Measurements from ENCODE around the gene CAPN2.

The CAPN2 gene

GRCh38 chr1:223763881-223764280, 51.5 kb downstream of the CAPN2 start:
- DNase-seq, result no peak

GRCh38 chr1:223765036-223765718, 52.8 kb downstream of the CAPN2 start:
- DNase-seq, result no peak

GRCh38 chr1:223765719-223766340, 53.5 kb downstream of the CAPN2 start:
- DNase-seq, result no peak

- DNase-seq, result no peak
Measured at GRCh38 chr1:223770621-223771315, 58.4 kb downstream of the CAPN2 start.

- DNase-seq, result no peak
Measured at GRCh38 chr1:223771469-223771813, 59.1 kb downstream of the CAPN2 start.

- DNase-seq, result no peak
Measured at GRCh38 chr1:223771814-223772770, 59.8 kb downstream of the CAPN2 start.

GRCh38 chr1:223772771-223773160, 60.4 kb downstream of the CAPN2 start:
- no peak for DNase-seq

- DNase-seq, result no peak
Measured at GRCh38 chr1:223774134-223774814, 61.9 kb downstream of the CAPN2 start.

- no peak for DNase-seq
Measured at GRCh38 chr1:223775054-223775453, 62.7 kb downstream of the CAPN2 start.

GRCh38 chr1:223775711-223776074, 63.4 kb downstream of the CAPN2 start:
- no peak for DNase-seq

- DNase-seq, result no peak
Measured at GRCh38 chr1:223776075-223776814, 63.9 kb downstream of the CAPN2 start.

GRCh38 chr1:223776826-223777454, 64.6 kb downstream of the CAPN2 start:
- no peak for DNase-seq

GRCh38 chr1:223780318-223780717, 68.0 kb downstream of the CAPN2 start:
- DNase-seq, result no peak

GRCh38 chr1:223780949-223781348, 68.6 kb downstream of the CAPN2 start:
- no peak for DNase-seq

- DNase-seq, result no peak
Measured at GRCh38 chr1:223783676-223784075, 71.3 kb downstream of the CAPN2 start.

- DNase-seq, result no peak
Measured at GRCh38 chr1:223784541-223784940, 72.2 kb downstream of the CAPN2 start.

GRCh38 chr1:223785808-223786207, 73.5 kb downstream of the CAPN2 start:
- DNase-seq, result no peak

- DNase-seq, result no peak
Measured at GRCh38 chr1:223788746-223789415, 76.5 kb downstream of the CAPN2 start.

- DNase-seq, result no peak
Measured at GRCh38 chr1:223792046-223792445, 79.7 kb downstream of the CAPN2 start.

GRCh38 chr1:223793716-223794115, 81.4 kb downstream of the CAPN2 start:
- DNase-seq, result no peak

Data from NCI-H187 treated with DMSO at 0.1 percent for 48 hours (cell line).